HepG2 (cell line): Measurements from ENCODE around the gene TENT5A. TPM values are rescaled to one million over a fixed set of nuclear protein-coding genes. Genes with fewer than 3 reads are reported as not detected.

Experiments
- CBX2 ChIP-seq, 2 experiments: fragments of 200-600 bp in 1 of 2; sonication (generic); formaldehyde crosslinking in 1 of 2; IDR thresholded peaks; 2 replicates each; pipeline versions ENCODE4 v1.7.0 to v1.8.1; 2018 to 2022; ENCODE audit warnings: low read depth in 2 of 2, low read length in 1 of 2, mild to moderate bottlenecking in 1 of 2, missing genetic modification reagents in 1 of 2
- ETV6 ChIP-seq: sonication (generic); formaldehyde crosslinking; conservative IDR thresholded peaks from 2 replicates; pipeline ENCODE4 v1.4.0; 2020; ENCODE audit warnings: missing genetic modification reagents
- HMG20A ChIP-seq: IDR thresholded peaks from 2 replicates; pipeline ENCODE4 v1.6.1; 2016; ENCODE audit warnings: borderline replicate concordance
- IKZF1 ChIP-seq: fragments of 450-650 bp; IDR thresholded peaks from 2 replicates; pipeline ENCODE4 v1.7.1; 2016
- MAFF ChIP-seq: IDR thresholded peaks from 2 replicates; pipeline ENCODE4 v1.6.1; 2011; ENCODE audit warnings: low read depth, low read length, improper control_type of control experiment
- MAZ ChIP-seq, 2 experiments: sonication (generic) in 1 of 2; formaldehyde crosslinking in 1 of 2; IDR thresholded peaks; 2 replicates each; pipeline versions ENCODE4 v1.5.0 to v1.6.1; 2012 to 2020; ENCODE audit warnings: low read depth in 2 of 2, mild to moderate bottlenecking in 2 of 2, borderline replicate concordance in 1 of 2, improper control_type of control experiment in 1 of 2, low read length in 1 of 2, missing genetic modification reagents in 1 of 2, moderate library complexity in 1 of 2
- MED13 ChIP-seq: sonication (generic); formaldehyde crosslinking; IDR thresholded peaks from 2 replicates; pipeline ENCODE4 v1.5.0; 2020; ENCODE audit warnings: missing genetic modification reagents
- NFATC3 ChIP-seq: sonication (generic); formaldehyde crosslinking; IDR thresholded peaks from 2 replicates; pipeline ENCODE4 v1.5.1; 2020; ENCODE audit warnings: mild to moderate bottlenecking, missing genetic modification reagents
- NFKB2 ChIP-seq: sonication (generic); formaldehyde crosslinking; IDR thresholded peaks from 2 replicates; pipeline ENCODE4 v1.4.0; 2020; ENCODE audit warnings: missing genetic modification reagents, borderline replicate concordance
- NFYB ChIP-seq: sonication (generic); formaldehyde crosslinking; IDR thresholded peaks from 2 replicates; pipeline ENCODE4 v1.4.0; 2020; ENCODE audit warnings: missing genetic modification reagents
- PLRG1 ChIP-seq: fragments of 450-650 bp; conservative IDR thresholded peaks from 2 replicates; pipeline ENCODE4 v1.6.1; 2016
- SP1 ChIP-seq, 2 experiments: fragments of 450-650 bp in 1 of 2; sonication (generic) in 1 of 2; formaldehyde crosslinking in 1 of 2; IDR thresholded peaks; 2 replicates each; pipeline versions ENCODE4 v1.4.0 to v1.6.1; 2016 to 2020; ENCODE audit warnings: missing genetic modification reagents in 1 of 2
- ZFP36 ChIP-seq: fragments of 150-350 bp; IDR thresholded peaks from 2 replicates; pipeline ENCODE4 v1.6.1; 2018; ENCODE audit warnings: borderline replicate concordance, low read length, low read depth; ENCODE audit not compliant: partially characterized antibody
- ZFX ChIP-seq: sonication (generic); formaldehyde crosslinking; IDR thresholded peaks from 2 replicates; pipeline ENCODE4 v1.4.0; 2020; ENCODE audit warnings: mild to moderate bottlenecking, low read depth, missing genetic modification reagents, moderate library complexity
- ZKSCAN1 ChIP-seq: fragments of 150-350 bp; IDR thresholded peaks from 2 replicates; pipeline ENCODE4 v1.6.1; 2014; ENCODE audit warnings: low read length
- ZNF337 ChIP-seq: sonication (generic); formaldehyde crosslinking; IDR thresholded peaks from 2 replicates; pipeline ENCODE4 v1.5.1; 2020; ENCODE audit warnings: missing genetic modification reagents, low read depth, mild to moderate bottlenecking, borderline replicate concordance
- ZNF431 ChIP-seq: sonication (generic); formaldehyde crosslinking; IDR thresholded peaks from 2 replicates; pipeline ENCODE4 v1.9.0; 2022; ENCODE audit warnings: missing genetic modification reagents, low read depth, mild to moderate bottlenecking, borderline replicate concordance
- ZNF557 ChIP-seq: sonication (generic); formaldehyde crosslinking; IDR thresholded peaks from 2 replicates; pipeline ENCODE4 v1.4.0; 2020; ENCODE audit warnings: missing genetic modification reagents
- ZNF570 ChIP-seq: sonication (generic); formaldehyde crosslinking; IDR thresholded peaks from 2 replicates; pipeline ENCODE4 v1.4.0; 2020; ENCODE audit warnings: mild to moderate bottlenecking, missing genetic modification reagents, borderline replicate concordance
- ZNF660 ChIP-seq: sonication (generic); formaldehyde crosslinking; IDR thresholded peaks from 2 replicates; pipeline ENCODE4 v1.5.1; 2020; ENCODE audit warnings: mild to moderate bottlenecking, low read depth, missing genetic modification reagents, borderline replicate concordance
- ZSCAN29 ChIP-seq: sonication (generic); formaldehyde crosslinking; conservative IDR thresholded peaks from 2 replicates; pipeline ENCODE4 v1.4.0; 2020; ENCODE audit warnings: mild to moderate bottlenecking, missing genetic modification reagents
- polyA plus RNA-seq, 8 experiments: library from polyadenylated mRNA; depleted of rRNA in 3 of 8; stranded (reverse) in 7 of 8; unstranded in 1 of 8; fragments of >200 nt; fragmentation: Illumina TruSeq in 4 of 8; extraction: Trizol in 4 of 8; gene quantifications; 2 replicates each; pipeline versions ENCODE4 v1.2.1 to v1.2.3, GENCODE V29; 2011 to 2016; ENCODE audit warnings: low read depth in 4 of 8, missing spikeins in 1 of 8, mixed read lengths in 1 of 8; ENCODE audit not compliant: insufficient read depth in 1 of 8
- total RNA-seq, 5 experiments: library from RNA; depleted of rRNA; stranded (reverse); fragments of >200 nt; fragmentation: Illumina TruSeq; extraction: Trizol; gene quantifications; 2 replicates each; pipeline ENCODE4 v1.2.3, GENCODE V29; 2016; ENCODE audit warnings: low read depth in 1 of 5
- TF ChIP-seq, protein P1 (sequence below): sonication (generic); formaldehyde crosslinking; IDR thresholded peaks from 2 replicates; pipeline ENCODE4 v1.4.0; 2020; ENCODE audit warnings: missing genetic modification reagents
- TF ChIP-seq, protein P2 (sequence below): sonication (generic); formaldehyde crosslinking; IDR thresholded peaks from 2 replicates; pipeline ENCODE4 v1.5.0; 2020; ENCODE audit warnings: mild to moderate bottlenecking, missing genetic modification reagents

TENT5A gene
- total and polyA plus RNA-seq, 2 of the 13 experiments (the other 11 are each of a cell fraction or from before 2014, with no cell fraction given) = 8.0 to 13.8 TPM

DNA sequence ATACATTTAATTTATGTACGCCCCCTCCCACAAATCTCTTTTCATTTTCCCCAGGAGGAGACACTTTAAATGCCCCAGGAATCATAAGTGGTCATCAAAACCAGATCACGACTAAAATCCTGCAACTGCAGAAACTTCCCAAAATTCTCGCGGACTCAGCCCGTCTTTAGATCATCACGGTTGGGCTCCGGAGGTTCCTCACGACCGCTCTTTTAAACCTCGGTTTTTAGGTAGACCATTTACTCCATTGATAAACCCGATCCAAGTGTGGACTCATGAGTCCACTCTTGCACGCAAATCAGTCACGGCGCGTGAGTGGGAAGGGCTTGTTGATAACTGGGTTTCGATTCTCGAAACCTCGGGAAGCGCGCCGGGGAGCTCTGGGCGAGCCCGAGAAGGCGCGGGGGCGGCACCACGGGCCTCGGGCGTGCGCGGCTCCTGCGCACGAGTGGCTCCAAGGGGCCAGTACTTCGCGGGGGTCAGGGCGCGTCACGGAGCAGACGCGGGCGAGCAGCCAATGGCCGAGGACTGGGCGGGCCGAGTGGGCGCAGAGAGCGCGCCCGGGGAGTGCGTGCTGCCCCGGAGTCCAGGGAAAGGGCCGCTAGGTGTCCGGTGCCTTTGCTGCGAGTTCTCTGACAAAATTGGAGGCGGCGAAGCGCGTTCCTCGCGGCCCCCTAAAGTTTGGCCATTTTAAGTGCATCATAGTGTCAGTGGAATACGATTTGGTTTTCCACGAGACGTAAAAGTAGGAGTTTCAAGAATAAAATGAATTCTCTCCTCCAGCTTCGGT is 635 bp upstream of the TENT5A start (continued):
- TF ChIP-seq, protein P1, sequence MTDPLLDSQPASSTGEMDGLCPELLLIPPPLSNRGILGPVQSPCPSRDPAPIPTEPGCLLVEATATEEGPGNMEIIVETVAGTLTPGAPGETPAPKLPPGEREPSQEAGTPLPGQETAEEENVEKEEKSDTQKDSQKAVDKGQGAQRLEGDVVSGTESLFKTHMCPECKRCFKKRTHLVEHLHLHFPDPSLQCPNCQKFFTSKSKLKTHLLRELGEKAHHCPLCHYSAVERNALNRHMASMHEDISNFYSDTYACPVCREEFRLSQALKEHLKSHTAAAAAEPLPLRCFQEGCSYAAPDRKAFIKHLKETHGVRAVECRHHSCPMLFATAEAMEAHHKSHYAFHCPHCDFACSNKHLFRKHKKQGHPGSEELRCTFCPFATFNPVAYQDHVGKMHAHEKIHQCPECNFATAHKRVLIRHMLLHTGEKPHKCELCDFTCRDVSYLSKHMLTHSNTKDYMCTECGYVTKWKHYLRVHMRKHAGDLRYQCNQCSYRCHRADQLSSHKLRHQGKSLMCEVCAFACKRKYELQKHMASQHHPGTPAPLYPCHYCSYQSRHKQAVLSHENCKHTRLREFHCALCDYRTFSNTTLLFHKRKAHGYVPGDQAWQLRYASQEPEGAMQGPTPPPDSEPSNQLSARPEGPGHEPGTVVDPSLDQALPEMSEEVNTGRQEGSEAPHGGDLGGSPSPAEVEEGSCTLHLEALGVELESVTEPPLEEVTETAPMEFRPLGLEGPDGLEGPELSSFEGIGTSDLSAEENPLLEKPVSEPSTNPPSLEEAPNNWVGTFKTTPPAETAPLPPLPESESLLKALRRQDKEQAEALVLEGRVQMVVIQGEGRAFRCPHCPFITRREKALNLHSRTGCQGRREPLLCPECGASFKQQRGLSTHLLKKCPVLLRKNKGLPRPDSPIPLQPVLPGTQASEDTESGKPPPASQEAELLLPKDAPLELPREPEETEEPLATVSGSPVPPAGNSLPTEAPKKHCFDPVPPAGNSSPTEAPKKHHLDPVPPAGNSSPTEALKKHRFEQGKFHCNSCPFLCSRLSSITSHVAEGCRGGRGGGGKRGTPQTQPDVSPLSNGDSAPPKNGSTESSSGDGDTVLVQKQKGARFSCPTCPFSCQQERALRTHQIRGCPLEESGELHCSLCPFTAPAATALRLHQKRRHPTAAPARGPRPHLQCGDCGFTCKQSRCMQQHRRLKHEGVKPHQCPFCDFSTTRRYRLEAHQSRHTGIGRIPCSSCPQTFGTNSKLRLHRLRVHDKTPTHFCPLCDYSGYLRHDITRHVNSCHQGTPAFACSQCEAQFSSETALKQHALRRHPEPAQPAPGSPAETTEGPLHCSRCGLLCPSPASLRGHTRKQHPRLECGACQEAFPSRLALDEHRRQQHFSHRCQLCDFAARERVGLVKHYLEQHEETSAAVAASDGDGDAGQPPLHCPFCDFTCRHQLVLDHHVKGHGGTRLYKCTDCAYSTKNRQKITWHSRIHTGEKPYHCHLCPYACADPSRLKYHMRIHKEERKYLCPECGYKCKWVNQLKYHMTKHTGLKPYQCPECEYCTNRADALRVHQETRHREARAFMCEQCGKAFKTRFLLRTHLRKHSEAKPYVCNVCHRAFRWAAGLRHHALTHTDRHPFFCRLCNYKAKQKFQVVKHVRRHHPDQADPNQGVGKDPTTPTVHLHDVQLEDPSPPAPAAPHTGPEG (CRISPR knock-in tag) = peak; percentile 94
- no peak for TF ChIP-seq MAFF
- peak; percentile 94 for TF ChIP-seq NFKB2 (CRISPR knock-in tag)
- TF ChIP-seq ZNF337 (CRISPR knock-in tag) = peak; percentile 76; the same call in 1 of the 2 replicates
- no peak for TF ChIP-seq CBX2 (IDR thresholded peaks at IDR 0.05; ENCODE audit: low read depth, low read length)
- TF ChIP-seq CBX2 (CRISPR knock-in tag; IDR thresholded peaks at IDR 0.05; ENCODE audit: low read depth) = no peak
- TF ChIP-seq ZKSCAN1 = no peak
- TF ChIP-seq IKZF1 = no peak
- peak; percentile 47 for TF ChIP-seq HMG20A (CRISPR knock-in tag)
- no peak for TF ChIP-seq ZFP36
- no peak for TF ChIP-seq ZNF660
- 0 out of 2 replicates have a peak, but pooled peaks have one; percentile 52 for TF ChIP-seq ZNF431 (CRISPR knock-in tag)
- peak; percentile 11; the same call in 1 of the 2 replicates for TF ChIP-seq NFATC3 (CRISPR knock-in tag)
- TF ChIP-seq ZNF557 = no peak
- TF ChIP-seq ZNF570 (CRISPR knock-in tag) = peak; percentile 64; the same call in 1 of the 2 replicates
- TF ChIP-seq MED13 = peak; percentile 66; the same call in 1 of the 2 replicates
- TF ChIP-seq ZSCAN29 (CRISPR knock-in tag) = peak; percentile 80
- no peak; the same call in 1 of the 2 replicates for TF ChIP-seq MAZ (IDR thresholded peaks at IDR 0.05; ENCODE audit: borderline replicate concordance, low read depth, low read length)
- TF ChIP-seq MAZ (CRISPR knock-in tag; IDR thresholded peaks at IDR 0.05; ENCODE audit: low read depth) = peak; percentile 41
- no peak for TF ChIP-seq PLRG1
- no peak for TF ChIP-seq SP1 (IDR thresholded peaks at IDR 0.05)
- TF ChIP-seq SP1 (CRISPR knock-in tag; IDR thresholded peaks at IDR 0.05) = peak; percentile 96
- TF ChIP-seq, protein P2, sequence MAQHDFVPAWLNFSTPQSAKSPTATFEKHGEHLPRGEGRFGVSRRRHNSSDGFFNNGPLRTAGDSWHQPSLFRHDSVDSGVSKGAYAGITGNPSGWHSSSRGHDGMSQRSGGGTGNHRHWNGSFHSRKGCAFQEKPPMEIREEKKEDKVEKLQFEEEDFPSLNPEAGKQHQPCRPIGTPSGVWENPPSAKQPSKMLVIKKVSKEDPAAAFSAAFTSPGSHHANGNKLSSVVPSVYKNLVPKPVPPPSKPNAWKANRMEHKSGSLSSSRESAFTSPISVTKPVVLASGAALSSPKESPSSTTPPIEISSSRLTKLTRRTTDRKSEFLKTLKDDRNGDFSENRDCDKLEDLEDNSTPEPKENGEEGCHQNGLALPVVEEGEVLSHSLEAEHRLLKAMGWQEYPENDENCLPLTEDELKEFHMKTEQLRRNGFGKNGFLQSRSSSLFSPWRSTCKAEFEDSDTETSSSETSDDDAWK (CRISPR knock-in tag) = no peak
- peak; percentile 80 for TF ChIP-seq ZFX (CRISPR knock-in tag)
- no peak for TF ChIP-seq ETV6 (CRISPR knock-in tag)
- peak; percentile 93 for TF ChIP-seq NFYB (CRISPR knock-in tag)
